HFF-Myc (cell line): ENCODE results near the gene PROX1.
"Not testable (repeated sequence)": the region's sequence is repeated elsewhere in the genome, so short reads cannot be mapped to it uniquely, and the experiment has no call there.

Experiments
- DNase-seq: peaks from one replicate; pipeline ENCODE4 v3.0.0-alpha.2; 2011; ENCODE audit warnings: low read depth; ENCODE audit errors: extremely low read depth
- H3K4me3 ChIP-seq: replicated peaks from 2 replicates; pipeline ENCODE4 v1.5.1; 2011; ENCODE audit warnings: low read depth, mild to moderate bottlenecking, control low read depth, low read length
- CTCF ChIP-seq: IDR thresholded peaks from 2 replicates; pipeline ENCODE4 v1.5.1; 2012; ENCODE audit warnings: mild to moderate bottlenecking, low read depth, low read length, control low read depth; ENCODE audit errors: missing control alignments

PROX1 gene

GRCh38 chr1:214074477-214074876 lies 86.7 kb downstream of the PROX1 start:
- DNase-seq: no peak
- TF ChIP-seq CTCF: no peak
- no peak overlapping the region for H3K4me3 ChIP-seq

GRCh38 chr1:214075305-214075998 lies 87.7 kb downstream of the PROX1 start:
- TF ChIP-seq CTCF: no peak
- no peak for DNase-seq
- H3K4me3 ChIP-seq: no peak overlapping the region

DNA sequence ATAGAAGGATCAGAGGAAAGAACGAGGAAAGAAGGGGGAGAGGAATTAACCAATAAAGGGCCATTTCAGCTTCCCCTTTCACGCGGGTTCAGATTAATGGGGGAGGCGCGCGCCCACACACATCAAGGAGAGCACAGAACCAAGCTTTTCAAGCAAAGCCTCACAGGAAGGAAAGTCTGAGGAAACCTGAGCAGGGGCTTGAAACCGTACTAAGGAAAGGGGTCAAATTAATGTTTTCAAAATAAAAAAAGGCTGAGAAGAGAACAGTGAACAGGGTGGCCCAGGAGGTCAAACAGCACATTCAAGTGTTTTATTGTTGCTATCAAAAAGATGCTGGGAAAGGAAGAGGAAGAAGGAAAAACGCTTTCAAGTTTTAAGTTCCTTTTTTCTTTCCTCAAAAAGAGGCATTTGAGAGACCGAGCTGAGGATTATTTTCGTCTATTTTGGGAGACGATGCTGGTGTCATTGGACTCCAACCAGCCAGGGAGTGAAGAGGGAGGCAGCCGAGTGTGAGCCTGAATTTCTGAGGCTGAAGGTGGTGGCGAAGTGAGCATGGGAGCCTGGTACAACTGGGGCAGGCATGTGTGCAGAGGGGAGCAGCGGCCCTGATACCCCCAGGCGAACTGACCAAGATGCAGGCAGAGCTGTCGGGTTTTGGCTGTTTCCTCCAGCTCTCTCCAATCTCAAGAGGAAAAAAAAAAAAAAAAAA lies 88.4 kb downstream of the PROX1 start:
- no peak for TF ChIP-seq CTCF
- no peak overlapping the region for H3K4me3 ChIP-seq
- DNase-seq: no peak

DNA sequence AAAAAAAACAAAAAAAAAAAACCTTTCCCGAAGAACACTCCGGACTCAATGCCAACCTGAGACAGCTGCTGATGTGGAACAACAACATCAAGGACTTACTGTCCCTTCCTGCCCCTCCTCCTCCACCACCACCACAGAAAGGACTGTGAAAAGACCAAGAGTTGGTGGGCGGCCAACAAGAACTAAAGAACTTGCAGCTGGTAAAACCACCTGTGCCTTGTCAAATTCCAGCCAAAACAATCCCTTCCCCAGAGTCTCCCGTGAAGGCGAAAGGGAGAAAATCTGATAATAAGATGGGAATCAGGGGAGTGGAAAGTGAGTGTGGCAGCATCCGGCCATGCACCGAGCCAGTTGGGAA lies 88.9 kb downstream of the PROX1 start:
- no peak for DNase-seq
- TF ChIP-seq CTCF: no peak
- H3K4me3 ChIP-seq: no peak overlapping the region

DNA sequence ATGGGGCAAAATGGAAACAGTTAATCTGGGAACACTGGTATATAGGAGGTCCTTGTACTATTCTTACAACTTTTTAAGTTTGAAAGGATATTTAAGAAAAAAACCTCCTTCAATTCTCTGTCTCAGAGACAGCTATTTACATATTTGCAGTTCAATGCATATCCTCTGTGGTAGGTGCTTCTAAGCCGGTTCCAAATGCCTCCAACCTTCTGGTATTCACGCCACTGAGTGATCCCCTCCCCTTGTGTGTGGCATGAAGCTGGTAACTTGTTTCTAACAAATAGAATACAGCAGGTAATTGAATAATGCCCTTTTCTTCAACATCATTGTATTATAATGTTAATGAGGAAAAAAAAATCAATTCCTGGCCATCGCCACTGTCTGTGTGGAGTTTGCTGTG lies 91.2 kb downstream of the PROX1 start:
- H3K4me3 ChIP-seq: no peak overlapping the region
- no peak for DNase-seq
- TF ChIP-seq CTCF: no peak

- no peak overlapping the region for H3K4me3 ChIP-seq
- DNase-seq: no peak
- TF ChIP-seq CTCF: no peak
Measured at GRCh38 chr1:214085325-214085724, 97.6 kb downstream of the PROX1 start.

- no peak for TF ChIP-seq CTCF
- DNase-seq: no peak
- no peak overlapping the region for H3K4me3 ChIP-seq
Measured at GRCh38 chr1:214086945-214087344, 99.2 kb downstream of the PROX1 start.

- not testable (repeated sequence) for H3K4me3 ChIP-seq, DNase-seq
Measured at GRCh38 chr1:214089003-214089402, 101.2 kb downstream of the PROX1 start.
